ENCODE measurements around the gene PARVB. TPM values are rescaled to one million over a fixed set of nuclear protein-coding genes. Genes with fewer than 3 reads are reported as not detected.

The PARVB gene
- total and polyA plus RNA-seq, 2 of the 8 experiments (the other 6 are each of a cell fraction or from before 2014, with no cell fraction given) = 14.5 to 18.6 TPM

- TF ChIP-seq MAX (IDR thresholded peaks at IDR 0.05) = no peak
- TF ChIP-seq RFX5 (IDR thresholded peaks at IDR 0.05; ENCODE audit: borderline replicate concordance, low read depth, low read length) = no peak
- no peak for TF ChIP-seq SAP30 (IDR thresholded peaks at IDR 0.05; ENCODE audit: insufficient read depth, insufficient replicate concordance, low read length)
- no peak for TF ChIP-seq CHD1 (IDR thresholded peaks at IDR 0.05; ENCODE audit: low read depth, low read length)
- TF ChIP-seq CHD2 (IDR thresholded peaks at IDR 0.05; ENCODE audit: low read length) = no peak
- TF ChIP-seq RBBP5 (IDR thresholded peaks at IDR 0.05; ENCODE audit: borderline replicate concordance, low read depth, low read length) = no peak
These were observed 188.1 kb downstream of the PARVB start (continued) for GRCh38 chr22:44211946-44212930.
